Epithelial cell of proximal tubule (primary cell): ENCODE data around the gene EPHA1. TPM values are rescaled to one million over a fixed set of nuclear protein-coding genes. Genes with fewer than 3 reads are reported as not detected.

ENCODE experiments used
- DNase-seq: peaks from one replicate; pipeline ENCODE4 v3.0.0-alpha.2; 2011; ENCODE audit warnings: low read depth
- H3K4me3 ChIP-seq: 2 replicates; pipeline ENCODE4 v1.5.1; 2011; ENCODE audit warnings: low read depth, mild to moderate bottlenecking, low read length
- total RNA-seq: library from RNA; depleted of rRNA; stranded (reverse); fragments of >200 nt; gene quantifications from 2 replicates; pipeline ENCODE4 v1.2.3, GENCODE V29; 2015
- TF ChIP-seq, protein P1 (sequence below): conservative IDR thresholded peaks from 2 replicates; pipeline ENCODE4 v1.5.1; 2012; ENCODE audit warnings: low read depth, mild to moderate bottlenecking, low read length

Gene EPHA1
- total RNA-seq: 4.5 and 14.4 TPM in 2 replicates

DNA sequence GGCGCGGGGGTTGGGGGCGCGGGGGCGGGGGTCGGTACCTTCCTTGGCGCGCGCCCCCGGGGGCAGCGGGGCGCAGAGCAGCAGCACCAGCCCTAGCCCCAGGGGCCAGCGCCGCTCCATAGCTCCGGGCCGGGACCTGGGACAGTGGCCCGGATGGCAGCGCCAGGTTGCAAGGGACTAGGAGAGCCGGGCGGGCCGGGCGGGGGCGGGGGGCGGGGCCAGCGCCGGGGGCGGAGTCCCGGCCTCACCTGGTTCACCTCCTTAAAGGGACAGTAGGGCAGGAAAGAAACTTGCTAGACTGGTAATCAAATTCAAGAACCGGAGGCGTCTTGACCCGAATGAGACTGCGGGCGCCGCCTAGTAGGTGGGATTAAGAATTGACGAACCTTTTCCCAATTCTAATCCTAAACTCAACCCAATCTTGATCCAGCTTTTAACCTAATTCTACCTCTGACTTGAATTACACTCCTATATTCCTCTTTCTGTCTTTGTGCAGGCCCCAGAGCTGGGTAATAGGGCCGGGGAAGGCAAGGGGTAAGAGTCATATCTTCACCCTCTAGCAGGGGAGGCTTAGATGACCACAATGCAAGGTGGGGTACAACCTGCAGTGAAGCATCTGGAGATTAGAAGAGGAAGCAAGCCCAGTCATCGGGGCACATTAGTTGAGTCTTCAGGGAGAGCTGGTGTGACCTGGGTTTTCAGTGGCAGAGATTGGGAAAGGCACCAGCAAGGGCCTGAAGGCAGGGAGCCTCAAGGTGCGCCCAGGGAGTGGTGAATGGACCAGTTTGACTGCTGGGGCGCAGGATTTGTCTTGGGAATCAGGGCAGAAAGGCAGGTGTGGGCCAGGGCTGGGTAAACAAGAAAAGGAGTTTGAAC lies at the start of gene EPHA1:
EPHA1 (minus strand) TSS at position 171 of the 876 bp plus-strand sequence; CDS start at position 120, 51 bp downstream.
- TF ChIP-seq, protein P1, sequence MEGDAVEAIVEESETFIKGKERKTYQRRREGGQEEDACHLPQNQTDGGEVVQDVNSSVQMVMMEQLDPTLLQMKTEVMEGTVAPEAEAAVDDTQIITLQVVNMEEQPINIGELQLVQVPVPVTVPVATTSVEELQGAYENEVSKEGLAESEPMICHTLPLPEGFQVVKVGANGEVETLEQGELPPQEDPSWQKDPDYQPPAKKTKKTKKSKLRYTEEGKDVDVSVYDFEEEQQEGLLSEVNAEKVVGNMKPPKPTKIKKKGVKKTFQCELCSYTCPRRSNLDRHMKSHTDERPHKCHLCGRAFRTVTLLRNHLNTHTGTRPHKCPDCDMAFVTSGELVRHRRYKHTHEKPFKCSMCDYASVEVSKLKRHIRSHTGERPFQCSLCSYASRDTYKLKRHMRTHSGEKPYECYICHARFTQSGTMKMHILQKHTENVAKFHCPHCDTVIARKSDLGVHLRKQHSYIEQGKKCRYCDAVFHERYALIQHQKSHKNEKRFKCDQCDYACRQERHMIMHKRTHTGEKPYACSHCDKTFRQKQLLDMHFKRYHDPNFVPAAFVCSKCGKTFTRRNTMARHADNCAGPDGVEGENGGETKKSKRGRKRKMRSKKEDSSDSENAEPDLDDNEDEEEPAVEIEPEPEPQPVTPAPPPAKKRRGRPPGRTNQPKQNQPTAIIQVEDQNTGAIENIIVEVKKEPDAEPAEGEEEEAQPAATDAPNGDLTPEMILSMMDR: peak; percentile 38
- H3K4me3 ChIP-seq: peak within 1 kb of the TSS; percentile 37
- DNase-seq: no peak

DNA sequence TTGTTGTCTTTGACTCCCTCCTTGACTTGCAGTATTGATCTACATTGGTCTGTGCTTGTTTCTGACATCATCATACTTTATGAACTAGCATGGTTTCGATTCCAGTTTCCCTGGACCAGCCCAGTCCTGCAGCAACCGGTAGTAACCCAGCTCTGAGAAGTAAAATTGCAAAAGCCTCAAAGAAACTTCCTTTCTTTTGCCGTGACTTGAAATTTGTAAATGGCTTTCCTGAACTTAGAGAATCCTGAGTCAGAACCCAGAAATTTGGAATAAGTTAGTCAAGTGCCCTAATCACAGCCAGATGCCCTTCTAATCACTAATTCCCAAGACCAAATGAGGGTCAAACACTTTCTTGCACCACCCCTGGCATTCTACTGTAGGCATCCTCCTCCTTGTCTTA lies 49.6 kb upstream of the EPHA1 start:
- TF ChIP-seq, protein P1: no peak
- DNase-seq: no peak
- no peak overlapping the region for H3K4me3 ChIP-seq

DNA sequence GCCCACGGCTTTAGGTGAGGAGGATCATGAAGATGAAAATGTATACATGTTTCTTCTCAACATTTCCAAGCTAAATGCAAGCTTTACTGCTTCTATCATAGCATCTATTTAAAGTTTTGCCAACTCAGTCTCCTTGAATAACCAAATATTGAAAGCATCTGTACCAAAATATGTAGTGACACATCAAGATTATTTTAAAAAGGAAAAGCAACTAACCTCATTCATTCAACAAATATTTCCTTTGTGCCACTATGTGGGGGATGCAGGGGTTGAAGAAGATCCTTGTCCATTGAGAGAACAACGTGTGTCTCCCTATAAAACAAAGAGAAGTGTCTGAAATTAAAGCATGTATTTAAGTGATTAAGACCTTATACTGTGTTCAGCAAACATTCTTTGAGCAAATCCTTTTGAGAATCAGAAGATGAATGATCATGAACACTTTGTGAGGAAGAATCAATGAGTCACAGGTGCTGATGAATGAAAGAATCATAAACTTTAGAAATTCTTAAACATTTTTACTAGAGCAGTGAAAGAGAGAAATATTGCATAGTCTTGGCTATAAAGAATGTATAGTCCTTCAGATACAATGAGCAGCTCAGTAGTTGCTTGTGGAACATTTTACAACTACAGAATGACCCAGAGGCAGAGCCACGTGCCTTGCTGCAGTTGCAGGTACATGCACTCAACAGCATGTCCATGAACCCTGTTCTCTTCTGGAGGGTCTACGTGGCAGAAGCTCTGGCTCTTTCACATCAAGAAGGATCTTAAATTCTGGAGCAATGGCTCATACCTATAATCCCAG lies 48.5 kb upstream of the EPHA1 start:
- H3K4me3 ChIP-seq: no peak overlapping the region
- TF ChIP-seq, protein P1: no peak
- DNase-seq: no peak

DNA sequence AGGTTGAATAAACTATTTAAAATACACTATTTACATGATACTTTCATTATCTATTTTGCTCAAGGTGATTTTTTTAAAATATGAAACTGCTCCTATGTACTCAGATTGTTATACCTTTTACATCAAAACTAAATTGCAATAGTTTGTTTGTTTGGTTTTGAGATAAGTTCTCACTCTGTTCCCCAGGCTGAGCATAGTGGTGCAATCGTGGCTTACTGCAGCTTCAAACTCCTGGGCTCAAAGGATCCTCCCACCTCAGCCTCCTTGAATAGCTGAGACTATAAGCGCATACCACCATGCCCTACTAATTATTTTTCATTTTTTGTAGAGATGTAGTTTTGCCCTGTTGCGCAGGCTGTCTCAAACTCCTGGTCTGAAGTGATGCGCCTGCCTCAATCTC lies 47.3 kb upstream of the EPHA1 start:
- TF ChIP-seq, protein P1: no peak
- DNase-seq: no peak

DNA sequence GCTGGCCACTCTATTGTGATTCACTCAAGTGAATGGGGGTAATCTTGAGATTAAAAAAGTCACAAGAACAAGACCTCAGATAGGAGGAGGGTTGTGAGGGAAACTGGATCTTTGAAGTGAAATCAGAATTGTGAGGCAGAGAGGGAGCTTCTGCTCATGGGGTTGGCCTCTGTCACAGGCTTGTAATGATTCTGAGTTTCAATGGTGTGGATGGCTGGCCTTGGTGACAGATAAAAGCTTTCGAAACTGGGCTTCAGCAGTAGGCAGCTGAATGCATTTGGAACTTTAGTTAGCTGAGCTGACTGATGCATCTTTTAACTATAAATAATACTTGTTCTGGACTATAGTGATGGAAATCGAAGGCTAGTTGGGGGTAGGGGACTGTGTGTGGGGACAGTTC lies 46.8 kb upstream of the EPHA1 start:
- TF ChIP-seq, protein P1: no peak
- H3K4me3 ChIP-seq: no peak overlapping the region
- no peak for DNase-seq

More for the DNA sequence above, 47.3 kb upstream of the EPHA1 start:
- no peak overlapping the region for H3K4me3 ChIP-seq

DNA sequence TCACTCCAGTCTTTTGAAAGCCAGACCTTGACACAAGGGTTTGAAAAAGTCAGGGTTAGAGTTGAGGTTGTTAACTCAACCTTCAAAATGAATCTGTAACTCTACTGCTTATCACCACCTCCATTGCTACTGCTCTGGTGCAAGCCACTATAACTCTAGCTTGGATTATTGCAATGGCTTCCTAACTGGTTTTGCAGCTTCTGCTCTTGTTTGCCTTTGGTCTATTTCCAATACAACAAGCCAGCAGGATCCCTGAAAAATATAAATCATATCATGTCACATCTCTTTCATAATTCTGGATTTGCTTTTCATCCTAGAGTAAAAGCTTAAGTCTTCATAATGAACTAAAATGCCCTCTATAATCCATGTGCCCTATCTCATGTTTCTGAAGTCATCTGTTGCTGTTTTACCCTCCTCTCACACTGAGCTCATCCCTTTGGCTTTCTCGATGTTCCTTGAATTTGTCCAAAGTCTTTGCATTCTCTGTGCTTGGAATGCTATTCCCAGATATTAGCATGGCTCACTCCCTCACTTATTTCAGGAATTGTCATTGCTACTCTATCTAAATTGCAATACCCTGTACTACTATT lies 45.5 kb upstream of the EPHA1 start:
- TF ChIP-seq, protein P1: no peak
- H3K4me3 ChIP-seq: no peak overlapping the region
- no peak for DNase-seq
